ENCODE results near the gene MAGI2.

The MAGI2 gene

DNA sequence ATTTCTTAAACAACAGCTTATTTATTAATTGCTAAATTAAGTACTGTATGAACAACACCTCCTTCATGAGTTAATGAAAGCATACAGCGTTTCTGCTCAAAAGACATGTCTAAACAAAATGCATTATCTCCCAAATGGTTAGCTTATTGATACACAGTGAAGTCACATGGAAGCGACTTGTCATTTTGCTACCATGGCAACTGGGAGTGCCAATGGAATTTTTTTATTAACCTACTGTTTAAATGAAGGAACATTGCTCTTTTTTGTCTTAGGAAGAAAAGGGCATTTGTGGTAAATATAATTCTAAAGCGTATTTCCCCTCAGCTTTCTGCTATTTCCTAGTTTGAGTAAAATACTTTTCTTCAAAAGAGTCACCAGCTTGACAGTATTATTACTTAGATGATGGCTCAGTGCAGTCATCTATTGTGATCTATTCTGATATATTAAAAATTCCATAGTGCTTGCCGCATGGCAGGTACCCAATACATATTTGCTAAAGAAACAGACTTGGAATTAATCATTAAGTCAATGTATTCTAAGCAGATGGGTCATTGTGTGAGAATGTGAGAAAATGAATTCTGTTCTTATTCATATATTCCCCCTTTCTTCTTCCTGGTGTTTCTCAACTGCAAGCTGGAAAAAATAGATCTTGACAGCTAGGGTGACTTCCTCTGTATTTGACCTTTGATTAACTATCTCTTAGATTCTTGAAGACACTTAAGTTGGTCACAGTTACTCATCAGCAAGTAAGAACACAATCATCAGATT lies 818.3 kb downstream of the MAGI2 start (continued):
- TF ChIP-seq CSDC2 (CRISPR knock-in tag; IDR thresholded peaks at IDR 0.05) (no peak), BACH2 (CRISPR knock-in tag; IDR thresholded peaks at IDR 0.05; ENCODE audit: borderline replicate concordance) (no peak), RARB (CRISPR knock-in tag; IDR thresholded peaks at IDR 0.05) (peak; percentile 52; the same call in 1 of the 2 replicates), TCF4 (CRISPR knock-in tag; IDR thresholded peaks at IDR 0.05; ENCODE audit: borderline replicate concordance) (no peak), ZNF70 (CRISPR knock-in tag; IDR thresholded peaks at IDR 0.05) (no peak), ZNF8 (CRISPR knock-in tag; IDR thresholded peaks at IDR 0.05) (no peak), ISL1 (CRISPR knock-in tag; IDR thresholded peaks at IDR 0.05) (peak; percentile 90), GLIS3 (CRISPR knock-in tag; IDR thresholded peaks at IDR 0.05) (no peak), ZFP3 (CRISPR knock-in tag; IDR thresholded peaks at IDR 0.05) (no peak), ZNF565 (CRISPR knock-in tag; conservative IDR thresholded peaks at IDR 0.05; ENCODE audit: low read depth) (no peak), ZFP30 (CRISPR knock-in tag; IDR thresholded peaks at IDR 0.05) (no peak), ZC3H10 (CRISPR knock-in tag; IDR thresholded peaks at IDR 0.05) (peak; percentile 81), TOX (CRISPR knock-in tag; IDR thresholded peaks at IDR 0.05; ENCODE audit: borderline replicate concordance) (peak; percentile 93), OSR1 (CRISPR knock-in tag; IDR thresholded peaks at IDR 0.05) (no peak)
- TF ChIP-seq, protein P1, sequence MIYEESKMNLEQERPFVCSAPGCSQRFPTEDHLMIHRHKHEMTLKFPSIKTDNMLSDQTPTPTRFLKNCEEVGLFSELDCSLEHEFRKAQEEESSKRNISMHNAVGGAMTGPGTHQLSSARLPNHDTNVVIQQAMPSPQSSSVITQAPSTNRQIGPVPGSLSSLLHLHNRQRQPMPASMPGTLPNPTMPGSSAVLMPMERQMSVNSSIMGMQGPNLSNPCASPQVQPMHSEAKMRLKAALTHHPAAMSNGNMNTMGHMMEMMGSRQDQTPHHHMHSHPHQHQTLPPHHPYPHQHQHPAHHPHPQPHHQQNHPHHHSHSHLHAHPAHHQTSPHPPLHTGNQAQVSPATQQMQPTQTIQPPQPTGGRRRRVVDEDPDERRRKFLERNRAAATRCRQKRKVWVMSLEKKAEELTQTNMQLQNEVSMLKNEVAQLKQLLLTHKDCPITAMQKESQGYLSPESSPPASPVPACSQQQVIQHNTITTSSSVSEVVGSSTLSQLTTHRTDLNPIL (CRISPR knock-in tag; IDR thresholded peaks at IDR 0.05; ENCODE audit: low read depth), result 0 out of 2 replicates have a peak, but pooled peaks have one; percentile 61
- TF ChIP-seq, protein P2, sequence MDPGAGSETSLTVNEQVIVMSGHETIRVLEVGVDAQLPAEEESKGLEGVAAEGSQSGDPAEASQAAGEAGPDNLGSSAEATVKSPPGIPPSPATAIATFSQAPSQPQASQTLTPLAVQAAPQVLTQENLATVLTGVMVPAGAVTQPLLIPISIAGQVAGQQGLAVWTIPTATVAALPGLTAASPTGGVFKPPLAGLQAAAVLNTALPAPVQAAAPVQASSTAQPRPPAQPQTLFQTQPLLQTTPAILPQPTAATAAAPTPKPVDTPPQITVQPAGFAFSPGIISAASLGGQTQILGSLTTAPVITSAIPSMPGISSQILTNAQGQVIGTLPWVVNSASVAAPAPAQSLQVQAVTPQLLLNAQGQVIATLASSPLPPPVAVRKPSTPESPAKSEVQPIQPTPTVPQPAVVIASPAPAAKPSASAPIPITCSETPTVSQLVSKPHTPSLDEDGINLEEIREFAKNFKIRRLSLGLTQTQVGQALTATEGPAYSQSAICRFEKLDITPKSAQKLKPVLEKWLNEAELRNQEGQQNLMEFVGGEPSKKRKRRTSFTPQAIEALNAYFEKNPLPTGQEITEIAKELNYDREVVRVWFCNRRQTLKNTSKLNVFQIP (CRISPR knock-in tag; IDR thresholded peaks at IDR 0.05; ENCODE audit: borderline replicate concordance, low read depth), result peak; percentile 96; the same call in 1 of the 2 replicates

DNA sequence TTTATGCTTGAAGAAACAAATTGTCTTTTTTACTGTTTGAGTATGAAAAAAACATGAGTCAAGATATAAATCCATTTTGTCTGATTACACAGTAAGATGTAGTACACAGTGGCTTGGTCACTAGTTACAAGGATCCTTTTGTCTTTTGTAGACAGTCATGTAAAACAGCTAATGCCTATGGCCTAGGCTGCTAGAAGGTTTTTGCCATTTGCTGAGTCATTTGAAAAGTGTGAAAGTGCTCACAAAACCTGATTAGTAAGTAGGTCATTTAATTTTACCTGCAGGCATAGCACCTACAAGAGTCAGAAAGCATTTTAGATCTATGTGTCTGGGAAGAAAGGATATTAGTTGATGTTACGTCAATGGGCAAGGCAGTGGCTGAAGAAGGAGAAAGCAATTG lies 819.4 kb downstream of the MAGI2 start:
- TF ChIP-seq ZNF565 (CRISPR knock-in tag; conservative IDR thresholded peaks at IDR 0.05; ENCODE audit: low read depth) (no peak), ZFP3 (CRISPR knock-in tag; IDR thresholded peaks at IDR 0.05) (no peak), SNAI2 (CRISPR knock-in tag; IDR thresholded peaks at IDR 0.05) (no peak), ARNTL (CRISPR knock-in tag; IDR thresholded peaks at IDR 0.05; ENCODE audit: borderline replicate concordance, low read depth) (no peak), GLIS3 (CRISPR knock-in tag; IDR thresholded peaks at IDR 0.05) (no peak), ESRRG (CRISPR knock-in tag; IDR thresholded peaks at IDR 0.05) (no peak), PPARA (CRISPR knock-in tag; IDR thresholded peaks at IDR 0.05; ENCODE audit: borderline replicate concordance) (no peak), TOX (CRISPR knock-in tag; IDR thresholded peaks at IDR 0.05; ENCODE audit: borderline replicate concordance) (no peak), TCF4 (CRISPR knock-in tag; IDR thresholded peaks at IDR 0.05; ENCODE audit: borderline replicate concordance) (no peak), BACH2 (CRISPR knock-in tag; IDR thresholded peaks at IDR 0.05; ENCODE audit: borderline replicate concordance) (no peak)
- TF ChIP-seq, protein P3, sequence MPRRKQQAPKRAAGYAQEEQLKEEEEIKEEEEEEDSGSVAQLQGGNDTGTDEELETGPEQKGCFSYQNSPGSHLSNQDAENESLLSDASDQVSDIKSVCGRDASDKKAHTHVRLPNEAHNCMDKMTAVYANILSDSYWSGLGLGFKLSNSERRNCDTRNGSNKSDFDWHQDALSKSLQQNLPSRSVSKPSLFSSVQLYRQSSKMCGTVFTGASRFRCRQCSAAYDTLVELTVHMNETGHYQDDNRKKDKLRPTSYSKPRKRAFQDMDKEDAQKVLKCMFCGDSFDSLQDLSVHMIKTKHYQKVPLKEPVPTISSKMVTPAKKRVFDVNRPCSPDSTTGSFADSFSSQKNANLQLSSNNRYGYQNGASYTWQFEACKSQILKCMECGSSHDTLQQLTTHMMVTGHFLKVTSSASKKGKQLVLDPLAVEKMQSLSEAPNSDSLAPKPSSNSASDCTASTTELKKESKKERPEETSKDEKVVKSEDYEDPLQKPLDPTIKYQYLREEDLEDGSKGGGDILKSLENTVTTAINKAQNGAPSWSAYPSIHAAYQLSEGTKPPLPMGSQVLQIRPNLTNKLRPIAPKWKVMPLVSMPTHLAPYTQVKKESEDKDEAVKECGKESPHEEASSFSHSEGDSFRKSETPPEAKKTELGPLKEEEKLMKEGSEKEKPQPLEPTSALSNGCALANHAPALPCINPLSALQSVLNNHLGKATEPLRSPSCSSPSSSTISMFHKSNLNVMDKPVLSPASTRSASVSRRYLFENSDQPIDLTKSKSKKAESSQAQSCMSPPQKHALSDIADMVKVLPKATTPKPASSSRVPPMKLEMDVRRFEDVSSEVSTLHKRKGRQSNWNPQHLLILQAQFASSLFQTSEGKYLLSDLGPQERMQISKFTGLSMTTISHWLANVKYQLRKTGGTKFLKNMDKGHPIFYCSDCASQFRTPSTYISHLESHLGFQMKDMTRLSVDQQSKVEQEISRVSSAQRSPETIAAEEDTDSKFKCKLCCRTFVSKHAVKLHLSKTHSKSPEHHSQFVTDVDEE (CRISPR knock-in tag; IDR thresholded peaks at IDR 0.05), result no peak
- TF ChIP-seq, protein P4, sequence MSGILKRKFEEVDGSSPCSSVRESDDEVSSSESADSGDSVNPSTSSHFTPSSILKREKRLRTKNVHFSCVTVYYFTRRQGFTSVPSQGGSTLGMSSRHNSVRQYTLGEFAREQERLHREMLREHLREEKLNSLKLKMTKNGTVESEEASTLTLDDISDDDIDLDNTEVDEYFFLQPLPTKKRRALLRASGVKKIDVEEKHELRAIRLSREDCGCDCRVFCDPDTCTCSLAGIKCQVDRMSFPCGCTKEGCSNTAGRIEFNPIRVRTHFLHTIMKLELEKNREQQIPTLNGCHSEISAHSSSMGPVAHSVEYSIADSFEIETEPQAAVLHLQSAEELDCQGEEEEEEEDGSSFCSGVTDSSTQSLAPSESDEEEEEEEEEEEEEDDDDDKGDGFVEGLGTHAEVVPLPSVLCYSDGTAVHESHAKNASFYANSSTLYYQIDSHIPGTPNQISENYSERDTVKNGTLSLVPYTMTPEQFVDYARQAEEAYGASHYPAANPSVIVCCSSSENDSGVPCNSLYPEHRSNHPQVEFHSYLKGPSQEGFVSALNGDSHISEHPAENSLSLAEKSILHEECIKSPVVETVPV (CRISPR knock-in tag; IDR thresholded peaks at IDR 0.05), result no peak
- TF ChIP-seq, protein P1 (CRISPR knock-in tag; IDR thresholded peaks at IDR 0.05; ENCODE audit: low read depth), result no peak
- ATAC-seq, result no peak

All from SK-N-SH treated with all-trans-retinoic acid at 6 μM for 48 hours (cell line).